Neural crest cell (in vitro differentiated cells): ENCODE measurements around the gene TERT. TPM values are rescaled to one million over a fixed set of nuclear protein-coding genes. Genes with fewer than 3 reads are reported as not detected.

ENCODE experiments used
- DNase-seq: peaks from one replicate; pipeline ENCODE4 v3.0.0; 2021; ENCODE audit warnings: low read depth, mixed read lengths, low spot score
- H3K27ac Mint-ChIP-seq: one replicate; pipeline ENCODE4 v1.8.0; 2021; ENCODE audit warnings: mild to moderate bottlenecking, mixed read lengths; ENCODE audit not compliant: unreplicated experiment
- H3K27me3 Mint-ChIP-seq: 2 replicates; pipeline ENCODE4 v1.8.0; 2021; ENCODE audit warnings: low read depth, mild to moderate bottlenecking, mixed read lengths
- H3K36me3 Mint-ChIP-seq: 2 replicates; pipeline ENCODE4 v1.8.0; 2021; ENCODE audit warnings: low read depth, mild to moderate bottlenecking, mixed read lengths
- H3K4me1 Mint-ChIP-seq: 2 replicates; pipeline ENCODE4 v1.8.0; 2021; ENCODE audit warnings: mixed read lengths
- H3K4me3 Mint-ChIP-seq: one replicate; pipeline ENCODE4 v1.8.0; 2021; ENCODE audit warnings: mild to moderate bottlenecking, mixed read lengths
- H3K9me3 Mint-ChIP-seq: 2 replicates; pipeline ENCODE4 v1.8.0; 2021; ENCODE audit warnings: mixed read lengths
- total RNA-seq: library from RNA; stranded (reverse); gene quantifications from 2 replicates; pipeline ENCODE4 v1.2.1, GENCODE V29; 2021
- TF ChIP-seq, protein P1 (sequence below): fragments of 200-600 bp; sonication (generic); conservative IDR thresholded peaks from 2 replicates; pipeline ENCODE4 v1.5.0; 2021; ENCODE audit warnings: antibody characterized with exemption, mild to moderate bottlenecking

Gene TERT
- total RNA-seq, 1 donor from 2014 or later: 5.6 TPM

DNA sequence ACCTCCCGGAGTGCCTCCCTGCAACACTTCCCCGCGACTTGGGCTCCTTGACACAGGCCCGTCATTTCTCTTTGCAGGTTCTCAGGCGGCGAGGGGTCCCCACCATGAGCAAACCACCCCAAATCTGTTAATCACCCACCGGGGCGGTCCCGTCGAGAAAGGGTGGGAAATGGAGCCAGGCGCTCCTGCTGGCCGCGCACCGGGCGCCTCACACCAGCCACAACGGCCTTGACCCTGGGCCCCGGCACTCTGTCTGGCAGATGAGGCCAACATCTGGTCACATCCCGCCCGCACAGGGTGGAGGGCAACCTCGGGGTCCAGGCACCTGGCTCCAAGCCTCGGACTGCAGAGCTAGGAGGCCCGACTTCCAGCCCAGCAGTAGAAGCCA, 776 bp upstream of the TERT start:
- Mint-ChIP-seq H3K27me3 (peaks cover 48% of the 10 kb centered on the region), H3K36me3 (no peaks in the 10 kb centered on the region), H3K4me1 (no peaks in the 10 kb centered on the region), H3K9me3 (no peaks in the 10 kb centered on the region), H3K27ac (no peak overlapping the region), H3K4me3 (no peak overlapping the region)
- TF ChIP-seq, protein P1, sequence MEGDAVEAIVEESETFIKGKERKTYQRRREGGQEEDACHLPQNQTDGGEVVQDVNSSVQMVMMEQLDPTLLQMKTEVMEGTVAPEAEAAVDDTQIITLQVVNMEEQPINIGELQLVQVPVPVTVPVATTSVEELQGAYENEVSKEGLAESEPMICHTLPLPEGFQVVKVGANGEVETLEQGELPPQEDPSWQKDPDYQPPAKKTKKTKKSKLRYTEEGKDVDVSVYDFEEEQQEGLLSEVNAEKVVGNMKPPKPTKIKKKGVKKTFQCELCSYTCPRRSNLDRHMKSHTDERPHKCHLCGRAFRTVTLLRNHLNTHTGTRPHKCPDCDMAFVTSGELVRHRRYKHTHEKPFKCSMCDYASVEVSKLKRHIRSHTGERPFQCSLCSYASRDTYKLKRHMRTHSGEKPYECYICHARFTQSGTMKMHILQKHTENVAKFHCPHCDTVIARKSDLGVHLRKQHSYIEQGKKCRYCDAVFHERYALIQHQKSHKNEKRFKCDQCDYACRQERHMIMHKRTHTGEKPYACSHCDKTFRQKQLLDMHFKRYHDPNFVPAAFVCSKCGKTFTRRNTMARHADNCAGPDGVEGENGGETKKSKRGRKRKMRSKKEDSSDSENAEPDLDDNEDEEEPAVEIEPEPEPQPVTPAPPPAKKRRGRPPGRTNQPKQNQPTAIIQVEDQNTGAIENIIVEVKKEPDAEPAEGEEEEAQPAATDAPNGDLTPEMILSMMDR: no peak
- DNase-seq: no peak

DNA sequence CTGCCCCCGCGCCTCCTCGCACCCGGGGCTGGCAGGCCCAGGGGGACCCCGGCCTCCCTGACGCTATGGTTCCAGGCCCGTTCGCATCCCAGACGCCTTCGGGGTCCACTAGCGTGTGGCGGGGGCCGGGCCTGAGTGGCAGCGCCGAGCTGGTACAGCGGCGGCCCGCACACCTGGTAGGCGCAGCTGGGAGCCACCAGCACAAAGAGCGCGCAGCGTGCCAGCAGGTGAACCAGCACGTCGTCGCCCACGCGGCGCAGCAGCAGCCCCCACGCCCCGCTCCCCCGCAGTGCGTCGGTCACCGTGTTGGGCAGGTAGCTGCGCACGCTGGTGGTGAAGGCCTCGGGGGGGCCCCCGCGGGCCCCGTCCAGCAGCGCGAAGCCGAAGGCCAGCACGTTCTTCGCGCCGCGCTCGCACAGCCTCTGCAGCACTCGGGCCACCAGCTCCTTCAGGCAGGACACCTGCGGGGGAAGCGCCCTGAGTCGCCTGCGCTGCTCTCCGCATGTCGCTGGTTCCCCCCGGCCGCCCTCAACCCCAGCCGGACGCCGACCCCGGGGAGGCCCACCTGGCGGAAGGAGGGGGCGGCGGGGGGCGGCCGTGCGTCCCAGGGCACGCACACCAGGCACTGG, 548 bp downstream of the TERT start:
- TF ChIP-seq, protein P1: no peak
- no peak overlapping the region for H3K27ac Mint-ChIP-seq
- no peaks in the 10 kb centered on the region for H3K9me3 Mint-ChIP-seq
- H3K36me3 Mint-ChIP-seq: no peaks in the 10 kb centered on the region
- peaks cover 44% of the 10 kb centered on the region for H3K27me3 Mint-ChIP-seq
- no peak overlapping the region for H3K4me3 Mint-ChIP-seq
- no peaks in the 10 kb centered on the region for H3K4me1 Mint-ChIP-seq
- no peak for DNase-seq

DNA sequence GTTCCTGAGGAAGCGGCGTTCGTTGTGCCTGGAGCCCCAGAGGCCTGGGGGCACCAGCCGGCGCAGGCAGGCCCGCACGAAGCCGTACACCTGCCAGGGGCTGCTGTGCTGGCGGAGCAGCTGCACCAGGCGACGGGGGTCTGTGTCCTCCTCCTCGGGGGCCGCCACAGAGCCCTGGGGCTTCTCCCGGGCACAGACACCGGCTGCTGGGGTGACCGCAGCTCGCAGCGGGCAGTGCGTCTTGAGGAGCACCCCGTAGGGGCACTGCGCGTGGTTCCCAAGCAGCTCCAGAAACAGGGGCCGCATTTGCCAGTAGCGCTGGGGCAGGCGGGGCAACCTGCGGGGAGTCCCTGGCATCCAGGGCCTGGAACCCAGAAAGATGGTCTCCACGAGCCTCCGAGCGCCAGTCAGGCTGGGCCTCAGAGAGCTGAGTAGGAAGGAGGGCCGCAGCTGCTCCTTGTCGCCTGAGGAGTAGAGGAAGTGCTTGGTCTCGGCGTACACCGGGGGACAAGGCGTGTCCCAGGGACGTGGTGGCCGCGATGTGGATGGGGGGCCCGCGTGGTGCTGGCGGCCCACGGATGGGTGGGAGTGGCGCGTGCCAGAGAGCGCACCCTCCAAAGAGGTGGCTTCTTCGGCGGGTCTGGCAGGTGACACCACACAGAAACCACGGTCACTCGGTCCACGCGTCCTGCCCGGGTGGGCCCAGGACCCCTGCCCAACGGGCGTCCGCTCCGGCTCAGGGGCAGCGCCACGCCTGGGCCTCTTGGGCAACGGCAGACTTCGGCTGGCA, 1.3 kb downstream of the TERT start:
- TF ChIP-seq, protein P1: no peak
- no peaks in the 10 kb centered on the region for H3K36me3 Mint-ChIP-seq
- H3K27ac Mint-ChIP-seq: no peak overlapping the region
- peak overlapping the region; percentile 67 for H3K4me3 Mint-ChIP-seq
- H3K27me3 Mint-ChIP-seq: peaks cover 43% of the 10 kb centered on the region
- no peaks in the 10 kb centered on the region for H3K9me3 Mint-ChIP-seq
- no peaks in the 10 kb centered on the region for H3K4me1 Mint-ChIP-seq
- DNase-seq: no peak

DNA sequence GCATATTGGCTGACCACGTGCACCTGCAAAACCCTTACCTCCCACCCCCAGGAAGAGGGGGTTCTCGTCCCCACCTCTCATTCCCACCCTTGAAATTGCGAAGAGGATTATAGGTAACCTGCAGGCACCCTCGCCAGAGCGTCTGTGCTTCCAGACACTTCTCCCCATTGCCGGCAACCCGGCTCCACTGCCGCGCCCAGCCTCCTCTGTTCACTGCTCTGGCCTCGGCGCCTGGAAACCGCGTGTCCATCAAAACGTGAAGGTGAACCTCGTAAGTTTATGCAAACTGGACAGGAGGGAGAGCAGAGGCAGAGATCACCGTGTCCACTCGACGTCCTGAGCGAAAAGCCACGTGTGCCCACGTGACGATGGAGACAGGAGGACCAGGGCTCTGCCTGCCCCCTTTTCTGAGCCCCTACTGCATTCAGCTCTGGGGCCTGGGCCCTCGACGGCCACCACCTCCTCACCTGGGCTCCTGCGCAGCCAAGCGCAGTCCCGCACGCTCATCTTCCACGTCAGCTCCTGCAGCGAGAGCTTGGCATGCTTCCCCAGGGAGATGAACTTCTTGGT, 1.9 kb downstream of the TERT start:
- no peaks in the 10 kb centered on the region for H3K36me3 Mint-ChIP-seq
- H3K4me3 Mint-ChIP-seq: peak overlapping the region; percentile 34
- no peaks in the 10 kb centered on the region for H3K9me3 Mint-ChIP-seq
- TF ChIP-seq, protein P1: no peak
- no peaks in the 10 kb centered on the region for H3K4me1 Mint-ChIP-seq
- no peak overlapping the region for H3K27ac Mint-ChIP-seq
- DNase-seq: no peak
- H3K27me3 Mint-ChIP-seq: peaks cover 40% of the 10 kb centered on the region

DNA sequence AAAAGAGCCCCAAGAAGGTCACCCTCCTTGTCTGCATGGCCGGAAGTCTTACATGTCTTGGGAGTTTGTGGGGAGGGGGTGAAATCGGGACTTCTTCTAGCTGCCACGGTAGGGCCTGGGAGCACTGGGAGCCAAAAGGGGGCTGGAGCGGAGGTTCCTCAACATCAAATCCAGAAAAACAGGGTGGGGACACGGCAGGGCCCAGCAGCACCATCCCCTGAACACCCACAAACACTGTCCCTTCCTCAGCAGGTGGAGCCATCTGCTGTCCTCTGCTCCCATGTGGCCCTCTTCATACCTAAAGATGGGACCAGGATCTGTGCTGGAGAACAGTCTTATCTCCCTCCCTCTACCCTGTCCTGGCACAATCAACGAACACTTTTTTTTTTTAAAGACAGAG, 2.7 kb downstream of the TERT start:
- H3K9me3 Mint-ChIP-seq: no peaks in the 10 kb centered on the region
- no peaks in the 10 kb centered on the region for H3K4me1 Mint-ChIP-seq
- no peak overlapping the region for H3K27ac Mint-ChIP-seq
- TF ChIP-seq, protein P1: no peak
- no peaks in the 10 kb centered on the region for H3K36me3 Mint-ChIP-seq
- H3K4me3 Mint-ChIP-seq: no peak overlapping the region
- no peak for DNase-seq
- peaks cover 36% of the 10 kb centered on the region for H3K27me3 Mint-ChIP-seq
